ENCODE measurements around the gene STX18.
"Not testable (repeated sequence)": the region's sequence is repeated elsewhere in the genome, so short reads cannot be mapped to it uniquely, and the experiment has no call there.

Gene STX18

GRCh38 chr4:4423706-4424498, 117.9 kb downstream of the STX18 start:
- Mint-ChIP-seq H3K4me1 (peaks cover 9% of the 10 kb centered on the region), H3K27me3 (no peaks in the 10 kb centered on the region), H3K4me3 (no peak overlapping the region), H3K27ac (no peak overlapping the region), H3K9me3 (no peaks in the 10 kb centered on the region), H3K36me3 (ENCODE audit: low read depth) (peaks cover 24% of the 10 kb centered on the region)
- DNase-seq, result no peak
- ATAC-seq, result no peak

DNA sequence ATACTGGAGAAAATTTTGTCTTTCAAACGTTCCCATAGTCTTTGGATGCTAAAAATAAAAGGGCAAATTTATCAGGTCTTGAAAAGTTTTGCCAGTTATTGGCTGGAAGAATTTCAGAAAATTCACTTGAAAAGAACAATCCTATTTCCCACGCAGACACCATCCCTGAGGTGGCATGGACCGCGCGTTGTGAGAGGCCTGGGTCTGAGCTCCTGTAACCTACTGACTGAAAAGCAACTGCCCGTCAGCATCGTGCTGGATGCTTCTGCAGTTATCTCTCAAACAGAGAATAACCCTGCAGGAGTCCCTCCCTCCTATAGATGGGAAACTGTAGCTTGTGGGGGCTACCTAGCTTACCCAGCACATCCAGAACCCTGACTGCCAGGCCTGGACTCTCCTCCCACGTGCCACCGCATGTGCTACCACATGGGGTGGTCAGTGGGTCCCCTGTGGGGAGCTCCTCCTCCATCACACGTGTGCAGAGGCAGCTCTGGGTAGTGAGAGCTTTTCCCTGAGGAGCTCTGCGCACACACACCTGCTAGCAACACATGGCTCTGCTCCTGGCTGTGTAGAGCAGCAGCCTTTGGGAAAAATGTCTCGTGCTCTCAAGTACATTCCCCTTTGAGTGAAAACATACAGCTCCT, 118.9 kb downstream of the STX18 start:
- no peak for DNase-seq
- H3K4me1 Mint-ChIP-seq, result peaks cover 18% of the 10 kb centered on the region
- no peak for ATAC-seq
- no peak overlapping the region for H3K4me3 Mint-ChIP-seq
- no peaks in the 10 kb centered on the region for H3K27me3 Mint-ChIP-seq
- H3K9me3 Mint-ChIP-seq, result no peaks in the 10 kb centered on the region
- peaks cover 31% of the 10 kb centered on the region for H3K36me3 Mint-ChIP-seq (ENCODE audit: low read depth)
- H3K27ac Mint-ChIP-seq, result no peak overlapping the region

DNA sequence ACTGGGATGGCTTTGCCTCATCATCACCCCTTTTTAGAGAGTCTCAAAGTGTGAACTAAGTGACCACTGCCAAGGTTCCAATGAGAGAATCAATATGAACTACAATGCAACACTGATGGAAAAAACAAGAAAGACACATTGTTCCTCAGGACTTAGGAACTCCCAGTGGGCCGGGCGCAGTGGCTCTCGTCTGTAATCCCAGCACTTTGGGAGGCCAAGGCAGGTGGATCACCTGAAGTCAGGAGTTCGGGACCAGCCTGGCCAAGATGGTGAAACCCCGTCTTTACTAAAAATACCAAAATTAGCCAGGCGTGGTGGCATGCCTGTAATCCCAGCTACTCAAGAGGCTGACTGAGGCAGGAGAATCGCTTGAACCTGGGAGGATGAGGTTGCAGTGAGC, 119.7 kb downstream of the STX18 start:
- not testable (repeated sequence) for H3K27ac Mint-ChIP-seq
- peaks cover 31% of the 10 kb centered on the region for H3K36me3 Mint-ChIP-seq (ENCODE audit: low read depth)

DNA sequence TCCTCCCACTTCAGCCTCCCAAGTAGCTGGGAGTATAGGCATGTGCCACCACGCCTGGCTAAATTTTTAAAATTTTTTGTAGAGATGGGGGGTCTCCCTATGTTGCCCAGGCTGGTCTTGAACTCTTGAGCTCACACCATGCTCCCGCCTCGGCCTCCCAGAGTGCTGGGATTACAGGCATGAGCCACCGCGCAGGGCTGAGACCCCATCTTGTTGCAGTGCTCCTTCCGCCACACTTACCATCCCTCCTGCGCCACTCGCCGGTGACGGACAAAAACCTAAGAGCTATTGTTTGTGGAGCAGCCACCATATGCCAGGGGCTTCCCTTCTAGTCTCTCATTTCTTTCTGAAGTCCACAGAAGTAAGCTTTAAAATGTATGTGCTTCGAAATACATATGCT, 120.5 kb downstream of the STX18 start:
- H3K4me1 Mint-ChIP-seq, result peaks cover 23% of the 10 kb centered on the region
- ATAC-seq, result no peak

More for the DNA sequence above, 119.7 kb downstream of the STX18 start:
- H3K9me3 Mint-ChIP-seq, DNase-seq, H3K27me3 Mint-ChIP-seq, ATAC-seq, H3K4me3 Mint-ChIP-seq: not testable (repeated sequence)
- peaks cover 20% of the 10 kb centered on the region for H3K4me1 Mint-ChIP-seq

GRCh38 chr4:4420421-4420820, 121.4 kb downstream of the STX18 start:
- Mint-ChIP-seq H3K36me3 (ENCODE audit: low read depth) (peaks cover 34% of the 10 kb centered on the region), H3K27ac (no peak overlapping the region)
- no peak for ATAC-seq

More for the DNA sequence above, 120.5 kb downstream of the STX18 start:
- H3K4me3 Mint-ChIP-seq, result no peak overlapping the region
- no peaks in the 10 kb centered on the region for H3K9me3 Mint-ChIP-seq
- peaks cover 34% of the 10 kb centered on the region for H3K36me3 Mint-ChIP-seq (ENCODE audit: low read depth)
- DNase-seq, result no peak
- H3K27me3 Mint-ChIP-seq, result no peaks in the 10 kb centered on the region
- no peak overlapping the region for H3K27ac Mint-ChIP-seq

GRCh38 chr4:4419896-4420295, 122.0 kb downstream of the STX18 start:
- DNase-seq, result no peak
- H3K27me3 Mint-ChIP-seq, result no peaks in the 10 kb centered on the region
- no peaks in the 10 kb centered on the region for H3K9me3 Mint-ChIP-seq
- ATAC-seq, result no peak
- peaks cover 31% of the 10 kb centered on the region for H3K36me3 Mint-ChIP-seq (ENCODE audit: low read depth)
- H3K4me3 Mint-ChIP-seq, result no peak overlapping the region
- no peak overlapping the region for H3K27ac Mint-ChIP-seq
- H3K4me1 Mint-ChIP-seq, result peaks cover 23% of the 10 kb centered on the region

More at GRCh38 chr4:4420421-4420820, 121.4 kb downstream of the STX18 start:
- Mint-ChIP-seq H3K4me3 (no peak overlapping the region), H3K27me3 (no peaks in the 10 kb centered on the region), H3K4me1 (peaks cover 23% of the 10 kb centered on the region), H3K9me3 (no peaks in the 10 kb centered on the region)
- DNase-seq, result no peak

DNA sequence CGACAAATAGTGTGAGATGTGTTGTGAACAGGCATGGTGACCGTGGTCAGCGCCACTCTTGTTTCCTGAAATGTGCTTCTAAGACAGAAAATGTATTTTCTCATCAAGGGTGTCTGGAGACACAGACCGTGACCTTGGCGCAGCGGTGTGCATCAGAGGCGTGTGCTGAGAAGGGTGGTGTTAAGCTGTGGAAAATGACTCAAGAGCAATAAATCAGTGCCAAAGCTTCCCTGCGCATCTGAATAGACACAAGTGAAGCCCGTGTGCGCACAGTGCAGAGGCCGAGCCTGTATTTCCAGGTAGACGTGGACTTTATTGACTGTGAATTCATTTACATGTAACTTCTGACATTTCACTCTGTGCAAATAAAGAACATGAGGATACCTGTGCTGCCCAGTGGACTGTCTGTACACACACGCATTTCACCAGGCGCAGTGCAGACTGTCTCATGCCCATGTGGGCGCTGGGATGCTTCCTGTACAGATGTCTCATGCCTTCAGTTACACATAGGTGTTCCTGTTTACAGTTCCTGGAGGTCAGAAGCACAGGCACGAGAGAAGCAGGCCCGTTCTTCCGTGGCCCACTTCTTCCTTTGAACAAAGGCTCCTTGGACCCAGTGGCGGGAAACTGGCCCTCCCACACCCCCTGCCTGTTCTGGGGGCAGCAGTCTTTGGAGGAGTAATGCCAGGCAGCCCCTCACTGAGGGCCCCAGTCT, 123.0 kb downstream of the STX18 start:
- H3K9me3 Mint-ChIP-seq, result no peaks in the 10 kb centered on the region
- ATAC-seq (peak; percentile 42), DNase-seq (no peak)
- H3K36me3 Mint-ChIP-seq (ENCODE audit: low read depth), result peaks cover 30% of the 10 kb centered on the region
- no peak overlapping the region for H3K4me3 Mint-ChIP-seq
- peaks cover 23% of the 10 kb centered on the region for H3K4me1 Mint-ChIP-seq
- no peaks in the 10 kb centered on the region for H3K27me3 Mint-ChIP-seq
- H3K27ac Mint-ChIP-seq, result peak overlapping the region; percentile 0

DNA sequence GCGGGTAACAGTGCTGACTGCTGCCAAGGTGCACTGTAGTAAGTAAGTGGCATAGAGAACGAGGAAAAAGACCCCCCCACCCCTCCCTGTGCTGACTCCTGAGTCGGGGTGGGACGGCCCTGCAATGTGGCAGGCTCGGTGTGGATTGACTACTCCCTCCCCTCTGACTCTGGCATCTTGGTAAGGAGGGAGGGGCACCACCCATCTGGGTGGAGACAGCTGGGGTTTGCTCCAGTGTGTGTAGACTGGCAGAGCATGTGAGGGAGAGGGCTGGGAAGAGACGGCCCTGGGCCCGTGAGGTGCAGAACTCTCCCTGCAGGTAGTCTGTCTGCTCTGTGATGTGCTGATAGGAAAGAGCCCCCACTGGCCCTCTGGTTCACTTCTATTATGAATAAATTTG, 124.0 kb downstream of the STX18 start:
- H3K4me3 Mint-ChIP-seq, result no peak overlapping the region
- H3K36me3 Mint-ChIP-seq (ENCODE audit: low read depth), result peaks cover 27% of the 10 kb centered on the region

GRCh38 chr4:4416981-4417380, 124.9 kb downstream of the STX18 start:
- no peak overlapping the region for H3K27ac Mint-ChIP-seq
- no peaks in the 10 kb centered on the region for H3K9me3 Mint-ChIP-seq
- H3K27me3 Mint-ChIP-seq, result no peaks in the 10 kb centered on the region
- DNase-seq, result no peak
- ATAC-seq, result no peak
- H3K36me3 Mint-ChIP-seq (ENCODE audit: low read depth), result peaks cover 25% of the 10 kb centered on the region
- no peak overlapping the region for H3K4me3 Mint-ChIP-seq
- H3K4me1 Mint-ChIP-seq, result peaks cover 23% of the 10 kb centered on the region

More for the DNA sequence above, 124.0 kb downstream of the STX18 start:
- H3K27me3 Mint-ChIP-seq, result no peaks in the 10 kb centered on the region
- ATAC-seq, result no peak
- DNase-seq, result no peak
- H3K4me1 Mint-ChIP-seq, result peaks cover 23% of the 10 kb centered on the region
- no peaks in the 10 kb centered on the region for H3K9me3 Mint-ChIP-seq
- H3K27ac Mint-ChIP-seq, result no peak overlapping the region

DNA sequence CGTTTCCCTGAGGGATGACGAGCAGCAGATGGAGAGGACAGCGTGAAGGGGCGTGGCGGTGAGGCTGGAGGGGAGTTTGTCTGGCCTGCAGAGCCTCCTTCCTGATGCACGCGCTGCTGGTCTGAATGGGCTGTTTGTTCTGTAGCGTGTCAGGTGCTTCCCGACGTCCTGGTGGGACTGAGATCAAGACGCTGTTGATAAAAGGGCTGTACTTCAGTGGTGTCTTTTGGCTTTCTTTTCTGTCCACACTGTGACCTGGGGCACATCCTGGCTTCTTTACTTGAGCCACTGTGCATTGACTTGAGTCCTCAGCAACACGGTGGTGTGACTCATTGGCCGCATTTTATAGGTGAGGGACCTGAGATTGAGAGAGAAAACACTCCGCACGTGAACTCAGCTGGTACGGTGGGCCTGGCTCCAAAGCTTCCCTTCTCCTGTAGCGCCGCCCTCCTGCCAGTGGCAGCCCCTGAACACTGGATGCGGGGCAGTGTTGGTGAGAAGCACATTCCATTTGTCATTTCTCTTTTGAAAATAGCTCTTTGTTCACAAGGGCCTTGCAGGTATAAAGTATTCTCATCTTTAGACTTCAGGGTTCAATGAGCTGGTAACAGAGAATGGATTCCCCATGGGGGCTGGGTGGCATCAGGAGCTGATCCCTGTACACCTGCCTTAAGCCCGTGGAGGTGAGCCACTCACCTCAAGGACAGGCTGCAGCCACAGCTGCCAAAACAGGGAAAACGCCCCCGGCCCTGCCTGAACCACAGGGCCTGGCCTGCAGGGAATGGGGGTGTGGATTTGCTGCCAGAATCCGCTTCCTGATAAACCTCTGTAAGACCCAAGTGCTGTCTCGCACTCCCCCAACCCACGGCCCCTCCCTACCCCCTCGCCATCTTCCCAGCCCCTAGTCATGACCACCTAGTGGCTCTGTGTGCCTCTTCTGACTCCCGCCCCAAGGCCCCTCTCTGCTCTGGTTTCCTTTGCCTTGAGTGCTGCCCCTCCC, 125.7 kb downstream of the STX18 start:
- no peak overlapping the region for H3K27ac Mint-ChIP-seq
- H3K36me3 Mint-ChIP-seq (ENCODE audit: low read depth), result peaks cover 21% of the 10 kb centered on the region

GRCh38 chr4:4415107-4415805, 126.6 kb downstream of the STX18 start:
- no peak for DNase-seq
- Mint-ChIP-seq H3K4me1 (peaks cover 23% of the 10 kb centered on the region), H3K27me3 (no peaks in the 10 kb centered on the region), H3K9me3 (no peaks in the 10 kb centered on the region), H3K4me3 (no peak overlapping the region), H3K36me3 (ENCODE audit: low read depth) (peaks cover 17% of the 10 kb centered on the region), H3K27ac (no peak overlapping the region)
- ATAC-seq, result no peak

More for the DNA sequence above, 125.7 kb downstream of the STX18 start:
- H3K27me3 Mint-ChIP-seq, result no peaks in the 10 kb centered on the region
- peaks cover 23% of the 10 kb centered on the region for H3K4me1 Mint-ChIP-seq
- no peak overlapping the region for H3K4me3 Mint-ChIP-seq
- no peak for DNase-seq
- no peaks in the 10 kb centered on the region for H3K9me3 Mint-ChIP-seq
- ATAC-seq, result no peak

GRCh38 chr4:4413806-4414205, 128.0 kb downstream of the STX18 start:
- H3K4me3 Mint-ChIP-seq, result no peak overlapping the region
- ATAC-seq (no peak), DNase-seq (no peak)
- no peaks in the 10 kb centered on the region for H3K9me3 Mint-ChIP-seq
- no peak overlapping the region for H3K27ac Mint-ChIP-seq
- peaks cover 8% of the 10 kb centered on the region for H3K36me3 Mint-ChIP-seq (ENCODE audit: low read depth)
- H3K4me1 Mint-ChIP-seq, result peaks cover 12% of the 10 kb centered on the region
- no peaks in the 10 kb centered on the region for H3K27me3 Mint-ChIP-seq

- no peaks in the 10 kb centered on the region for H3K9me3 Mint-ChIP-seq
- H3K4me1 Mint-ChIP-seq, result peaks cover 8% of the 10 kb centered on the region
- H3K27me3 Mint-ChIP-seq, result no peaks in the 10 kb centered on the region
- H3K36me3 Mint-ChIP-seq (ENCODE audit: low read depth), result peaks cover 4% of the 10 kb centered on the region
- ATAC-seq (no peak), DNase-seq (no peak)
- H3K27ac Mint-ChIP-seq, result no peak overlapping the region
- no peak overlapping the region for H3K4me3 Mint-ChIP-seq
These were observed 128.5 kb downstream of the STX18 start for GRCh38 chr4:4413373-4413725.

Data from activated naive CD8-positive, alpha-beta T cell treated with anti-CD3 and anti-CD28 coated beads, Interleukin-2, amount 50 U/mL, for 24 hours (primary cell).